GM12872 (cell line): ENCODE data around the gene AKAP6.

Experiments
- TF ChIP-seq, protein P1 (sequence below): IDR thresholded peaks from 3 replicates; pipeline ENCODE4 v1.5.1; 2011; ENCODE audit warnings: low read depth, mild to moderate bottlenecking, low read length, moderate library complexity; ENCODE audit not compliant: insufficient read depth

The AKAP6 gene

DNA sequence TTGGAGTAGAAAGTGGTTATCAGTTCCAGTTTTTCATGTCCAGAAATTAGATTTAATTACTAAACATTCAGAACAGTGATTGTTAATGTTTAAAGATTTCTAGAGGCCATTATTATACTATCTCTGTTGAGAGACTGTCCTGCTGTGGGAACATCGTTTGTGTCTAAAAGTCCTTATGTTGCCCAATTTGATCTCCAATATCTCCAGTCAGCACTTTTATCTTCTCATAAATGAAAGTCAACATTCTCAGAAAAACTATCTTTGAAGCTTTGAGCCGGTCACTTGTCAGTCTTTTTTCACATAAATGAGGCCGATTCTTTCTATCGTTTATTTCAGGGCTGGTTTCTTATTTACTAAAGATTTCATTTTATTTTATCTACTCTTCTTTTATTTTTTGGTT is 518.8 kb downstream of the AKAP6 start:
- TF ChIP-seq, protein P1, sequence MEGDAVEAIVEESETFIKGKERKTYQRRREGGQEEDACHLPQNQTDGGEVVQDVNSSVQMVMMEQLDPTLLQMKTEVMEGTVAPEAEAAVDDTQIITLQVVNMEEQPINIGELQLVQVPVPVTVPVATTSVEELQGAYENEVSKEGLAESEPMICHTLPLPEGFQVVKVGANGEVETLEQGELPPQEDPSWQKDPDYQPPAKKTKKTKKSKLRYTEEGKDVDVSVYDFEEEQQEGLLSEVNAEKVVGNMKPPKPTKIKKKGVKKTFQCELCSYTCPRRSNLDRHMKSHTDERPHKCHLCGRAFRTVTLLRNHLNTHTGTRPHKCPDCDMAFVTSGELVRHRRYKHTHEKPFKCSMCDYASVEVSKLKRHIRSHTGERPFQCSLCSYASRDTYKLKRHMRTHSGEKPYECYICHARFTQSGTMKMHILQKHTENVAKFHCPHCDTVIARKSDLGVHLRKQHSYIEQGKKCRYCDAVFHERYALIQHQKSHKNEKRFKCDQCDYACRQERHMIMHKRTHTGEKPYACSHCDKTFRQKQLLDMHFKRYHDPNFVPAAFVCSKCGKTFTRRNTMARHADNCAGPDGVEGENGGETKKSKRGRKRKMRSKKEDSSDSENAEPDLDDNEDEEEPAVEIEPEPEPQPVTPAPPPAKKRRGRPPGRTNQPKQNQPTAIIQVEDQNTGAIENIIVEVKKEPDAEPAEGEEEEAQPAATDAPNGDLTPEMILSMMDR, result no peak

DNA sequence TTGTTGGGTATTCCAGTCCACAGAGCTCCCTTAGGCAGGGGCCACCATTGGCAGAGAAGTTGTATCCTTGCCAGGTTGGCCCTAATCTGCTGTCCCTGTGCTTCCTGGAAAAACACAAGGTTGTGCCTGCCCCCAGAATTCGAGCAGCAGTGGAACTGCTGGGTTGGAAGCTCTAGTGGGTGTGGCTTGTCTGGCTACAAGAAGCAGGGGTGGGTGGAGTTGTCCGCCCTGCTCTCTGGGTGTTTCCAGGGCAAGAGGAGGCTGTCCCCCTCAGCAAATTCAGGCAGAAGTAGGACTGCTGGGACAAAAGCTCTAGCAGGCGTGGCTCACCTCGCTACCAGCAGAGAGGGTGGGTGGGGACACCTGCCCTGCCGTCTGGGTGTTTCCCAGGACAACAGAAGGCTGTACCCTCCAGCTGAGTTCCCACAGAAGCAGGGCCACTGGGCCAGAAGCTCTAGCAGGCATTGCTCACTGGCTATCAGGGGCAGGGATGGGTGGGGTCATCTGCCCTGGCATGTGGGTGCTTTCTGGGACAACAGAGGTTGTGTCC is 536.8 kb downstream of the AKAP6 start:
- TF ChIP-seq, protein P1, result no peak

DNA sequence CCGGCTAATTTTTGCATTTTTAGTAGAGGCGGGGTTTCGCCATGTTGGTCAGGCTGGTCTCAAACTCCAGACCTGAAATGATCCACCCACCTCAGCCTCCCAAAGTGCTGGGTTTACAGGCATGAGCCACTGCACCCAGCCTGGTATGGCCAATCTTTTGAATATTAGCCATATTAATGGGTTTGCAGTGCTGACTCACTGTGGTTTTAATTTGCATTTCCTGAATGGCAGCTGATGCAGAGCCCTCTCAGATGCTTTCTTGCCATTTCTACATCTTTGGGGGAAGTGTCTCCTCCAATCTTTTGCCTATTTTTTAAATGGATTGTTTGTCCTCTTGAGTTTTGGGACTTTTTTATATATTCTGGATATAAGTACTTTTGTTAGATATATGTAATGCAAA is 554.1 kb downstream of the AKAP6 start:
- TF ChIP-seq, protein P1, result no peak
